ENCODE data around the gene CRIM1.

Gene CRIM1

DNA sequence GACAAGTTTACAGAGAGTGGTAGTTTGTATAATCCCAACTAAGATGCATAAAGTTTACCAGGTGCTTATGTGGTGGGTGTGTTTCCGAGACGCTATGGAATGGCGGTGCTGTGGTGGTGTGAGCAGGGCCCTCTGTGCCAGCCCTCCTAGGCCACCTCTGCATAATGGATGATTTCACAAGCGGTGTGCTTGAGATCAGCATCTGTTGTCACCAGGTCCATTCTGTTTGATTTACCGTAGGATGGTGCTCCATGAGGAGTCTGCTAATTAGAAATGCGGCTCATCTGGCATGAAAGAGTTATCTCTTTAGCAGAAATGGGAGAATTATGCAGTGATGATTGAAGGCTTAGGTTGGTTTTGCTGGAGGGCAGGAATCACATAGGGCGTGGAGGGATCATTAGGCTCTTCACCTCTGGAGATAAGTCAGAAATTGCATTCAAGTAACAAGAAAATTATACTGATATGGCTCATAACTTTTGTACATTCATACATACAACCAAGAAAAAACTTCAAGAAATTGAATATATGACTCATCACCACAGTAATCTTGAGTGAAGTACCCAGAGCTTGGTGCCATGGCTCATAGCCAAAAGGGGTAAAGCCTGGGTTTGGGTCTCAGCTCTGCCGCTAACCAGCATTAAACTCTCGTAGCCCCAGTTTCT, 41.4 kb downstream of the CRIM1 start:
- DNase-seq (ENCODE audit: low spot score) = no peak

DNA sequence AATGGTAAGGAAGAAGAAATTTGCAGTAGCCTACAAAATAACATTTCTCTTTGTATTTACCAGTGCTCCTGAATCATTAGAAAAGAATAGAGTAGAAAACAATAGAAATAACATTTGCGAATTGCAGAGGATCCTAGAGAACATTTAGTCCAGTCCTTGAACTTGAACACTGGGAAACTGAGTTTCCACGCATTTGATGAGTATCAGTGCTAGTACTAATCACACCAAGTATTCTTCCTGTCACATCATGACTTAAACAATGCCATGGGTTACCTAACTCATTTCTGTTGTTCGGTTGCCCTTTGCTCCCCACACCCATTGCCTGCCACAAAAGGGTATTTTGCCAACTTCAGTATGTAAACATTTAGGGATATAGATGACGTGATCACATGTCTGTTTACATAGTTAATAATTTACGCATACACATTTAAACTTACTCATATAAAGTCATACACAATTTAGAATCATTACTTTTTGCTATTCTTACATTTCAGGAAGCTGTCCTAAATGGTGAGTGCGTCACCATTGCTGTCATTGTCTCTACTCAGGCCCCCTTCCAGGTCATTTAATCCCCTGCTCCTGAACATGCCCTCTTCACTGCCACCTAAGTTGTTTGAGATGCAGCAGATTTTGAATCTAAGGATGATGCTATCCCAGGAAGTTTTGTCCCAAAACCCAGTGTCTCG, 42.3 kb downstream of the CRIM1 start:
- no peak for DNase-seq (ENCODE audit: low spot score)

DNA sequence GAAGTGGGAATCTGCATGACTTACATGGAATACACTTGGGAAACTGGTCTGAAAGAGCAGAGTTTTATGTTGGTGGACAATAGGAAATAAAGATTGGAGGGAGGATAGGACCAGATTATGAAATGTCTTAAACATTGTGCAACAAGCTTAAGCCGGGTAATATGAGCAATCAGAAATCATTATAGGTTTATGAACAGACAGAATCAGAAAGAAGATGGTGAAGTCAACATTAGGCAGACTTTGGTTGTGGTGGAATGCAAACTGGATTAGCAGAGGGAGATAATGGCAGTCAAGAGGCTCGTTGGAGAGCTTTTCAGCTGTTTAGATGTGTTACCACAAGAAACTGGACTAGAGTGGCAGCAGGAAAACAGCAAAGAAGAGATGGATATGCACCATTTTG, 43.5 kb downstream of the CRIM1 start:
- DNase-seq (ENCODE audit: low spot score) = no peak

DNA sequence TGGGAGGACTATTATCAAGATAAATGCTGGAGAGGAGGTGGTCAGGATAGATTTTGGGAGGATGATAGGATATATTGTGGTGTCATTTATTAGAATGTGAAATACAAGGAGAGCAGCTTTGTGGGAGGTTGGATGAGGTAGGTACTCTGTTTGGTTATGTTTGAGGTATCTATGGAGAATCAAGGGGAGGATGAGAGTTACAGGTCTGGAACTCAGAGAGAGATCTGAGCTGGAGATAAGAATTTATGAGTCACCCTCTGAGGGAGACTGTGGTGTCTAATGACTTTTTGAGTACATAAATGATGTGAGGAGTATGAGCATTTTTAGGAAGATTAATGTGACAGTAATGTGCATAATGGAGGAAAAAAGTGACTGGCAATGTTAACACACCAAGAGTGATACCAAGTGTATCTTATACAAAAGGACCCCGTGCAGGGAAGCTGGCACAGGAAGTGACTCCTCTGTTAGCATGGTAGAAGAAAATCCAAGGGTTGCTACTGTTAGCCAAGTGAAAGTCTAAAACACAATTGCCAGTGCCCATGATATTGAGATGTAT, 48.2 kb downstream of the CRIM1 start:
- no peak for DNase-seq (ENCODE audit: low spot score)

DNA sequence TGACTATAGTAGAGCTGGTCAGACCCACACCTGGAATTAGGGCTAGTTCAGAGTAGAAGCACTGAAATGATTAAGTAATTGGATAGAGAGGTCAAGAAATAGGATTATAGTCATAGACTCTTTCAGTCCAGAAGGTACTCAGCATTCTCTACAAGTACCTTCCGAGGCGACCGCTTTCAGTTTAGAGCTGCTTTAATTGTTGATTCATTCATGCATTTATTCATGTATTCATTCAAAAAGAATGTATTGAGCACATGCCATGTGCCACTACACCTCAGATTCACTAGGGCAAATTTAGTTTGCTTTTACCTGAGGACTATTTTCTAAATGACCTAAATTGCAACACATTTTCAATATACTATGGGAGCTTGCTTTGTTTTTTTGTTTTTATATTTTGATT, 48.7 kb downstream of the CRIM1 start:
- no peak for DNase-seq (ENCODE audit: low spot score)

DNA sequence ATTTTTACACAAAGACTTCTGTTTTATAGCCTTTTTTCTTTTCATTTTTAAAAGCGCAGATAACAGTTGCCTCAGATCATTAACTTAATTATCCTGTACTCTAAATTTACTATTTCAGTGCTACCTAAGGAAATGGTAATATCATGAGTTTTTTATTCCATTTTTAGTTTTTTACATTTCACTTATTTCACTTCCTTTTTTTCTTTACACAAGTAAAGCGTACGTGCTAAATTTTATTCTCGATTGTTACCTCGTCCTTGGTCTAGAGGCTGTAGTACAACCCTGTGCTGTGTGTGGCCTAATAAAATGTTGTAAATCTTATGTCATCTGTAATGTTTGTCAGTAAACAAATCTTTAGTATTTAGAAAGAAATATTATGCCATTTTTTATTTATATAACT, 49.2 kb downstream of the CRIM1 start:
- DNase-seq (ENCODE audit: low spot score) = no peak

DNA sequence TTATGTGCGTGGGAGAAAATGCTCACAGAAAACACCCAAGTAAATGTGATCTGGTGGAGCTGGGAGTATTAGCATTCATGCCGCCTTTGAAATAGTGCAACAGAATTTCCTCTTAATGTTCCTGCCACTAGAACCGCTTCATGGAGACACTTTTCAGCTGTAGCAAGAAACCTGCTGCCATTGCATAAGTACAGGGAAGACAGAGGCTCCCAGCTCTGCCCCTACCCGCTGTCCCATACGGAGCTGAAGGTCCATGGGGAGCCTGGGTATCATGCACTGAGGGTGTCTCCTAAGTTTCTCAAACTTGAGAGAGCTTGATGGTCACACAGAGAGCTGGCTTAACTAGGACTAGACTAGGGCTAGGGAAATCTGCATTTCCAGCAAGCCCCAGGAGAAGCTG, 49.6 kb downstream of the CRIM1 start:
- DNase-seq (ENCODE audit: low spot score) = no peak

DNA sequence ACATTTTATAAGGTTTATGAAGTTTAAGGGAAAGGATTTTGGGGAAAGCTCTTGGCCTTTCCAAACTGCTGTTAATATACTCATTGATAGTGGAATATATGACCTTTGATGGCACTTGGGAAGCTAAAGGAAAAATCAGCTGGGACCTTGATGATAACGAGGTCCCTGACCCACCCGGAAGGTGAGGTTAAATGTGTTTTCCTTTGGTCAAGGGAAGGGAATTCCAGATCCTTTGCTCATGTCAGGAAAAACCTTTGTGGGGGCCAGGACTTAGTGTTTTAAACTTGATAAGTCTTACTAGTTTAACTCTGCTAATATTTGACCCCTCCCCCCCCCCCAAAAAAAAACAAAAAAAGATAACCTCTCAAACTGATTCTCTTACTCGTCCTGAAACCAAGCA, 50.7 kb downstream of the CRIM1 start:
- DNase-seq (ENCODE audit: low spot score) = no peak

DNA sequence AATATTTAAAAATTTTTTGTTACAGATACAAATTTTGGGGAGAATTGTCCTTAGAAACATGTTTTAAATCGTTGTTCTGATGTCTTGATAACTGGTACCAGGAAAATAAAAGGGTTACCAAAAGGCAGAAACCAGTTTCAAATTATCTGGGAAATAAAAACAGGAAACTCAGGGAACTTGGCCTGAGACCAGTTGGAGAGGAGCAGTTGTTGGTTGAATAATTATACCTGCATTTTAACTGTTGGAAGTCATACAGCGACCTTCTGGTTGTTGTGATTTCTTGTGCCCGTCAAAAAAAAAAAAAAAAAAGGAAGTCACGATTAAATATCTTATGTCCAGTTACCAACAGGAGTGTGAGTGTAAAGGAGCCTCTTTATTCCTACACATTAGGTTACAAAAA, 51.8 kb downstream of the CRIM1 start:
- no peak for DNase-seq (ENCODE audit: low spot score)

DNA sequence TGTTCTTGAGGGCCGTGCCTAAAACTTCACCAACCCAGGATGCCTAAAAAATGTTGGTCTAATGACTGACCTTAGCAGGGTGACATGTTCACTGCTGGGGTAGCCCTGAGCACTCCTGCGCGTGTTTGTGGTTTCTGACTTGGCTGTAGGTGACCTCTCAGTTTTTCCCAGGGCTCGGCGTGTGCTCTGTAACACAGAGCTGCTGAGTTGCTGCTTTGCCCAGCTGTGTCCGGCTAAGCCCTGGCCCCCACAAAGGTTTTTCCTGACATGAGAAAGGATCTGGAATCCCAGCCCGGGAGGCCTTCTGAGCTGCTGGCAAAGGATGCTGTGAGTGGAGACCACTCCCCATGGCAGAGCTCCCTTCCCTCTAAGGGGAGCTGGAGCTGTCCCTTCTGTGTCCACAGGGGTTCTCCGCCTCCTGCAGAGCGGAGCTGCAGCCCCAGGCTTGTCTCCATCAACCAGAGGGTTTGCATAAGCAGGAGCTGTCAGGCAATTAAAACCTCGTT, 52.7 kb downstream of the CRIM1 start:
- no peak for DNase-seq (ENCODE audit: low spot score)

DNA sequence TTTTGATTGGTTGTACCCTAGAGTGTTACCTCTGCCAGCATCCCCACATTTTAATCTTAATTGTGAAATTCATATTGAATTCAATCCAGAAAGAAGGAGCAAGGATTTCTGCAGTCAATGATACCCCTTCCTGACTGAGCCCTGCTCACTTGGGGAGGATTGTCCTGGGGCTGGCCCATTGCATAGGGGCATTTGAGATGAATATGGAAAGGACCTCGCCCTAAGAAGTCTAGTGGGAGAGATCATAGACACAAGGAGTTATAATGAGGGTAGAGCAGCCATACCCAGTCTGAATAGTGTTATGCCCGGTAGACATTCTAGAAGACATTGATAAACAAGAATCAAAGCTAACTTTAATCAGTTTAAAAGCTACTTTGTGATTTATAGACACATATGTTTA, 53.8 kb downstream of the CRIM1 start:
- no peak for DNase-seq (ENCODE audit: low spot score)

DNA sequence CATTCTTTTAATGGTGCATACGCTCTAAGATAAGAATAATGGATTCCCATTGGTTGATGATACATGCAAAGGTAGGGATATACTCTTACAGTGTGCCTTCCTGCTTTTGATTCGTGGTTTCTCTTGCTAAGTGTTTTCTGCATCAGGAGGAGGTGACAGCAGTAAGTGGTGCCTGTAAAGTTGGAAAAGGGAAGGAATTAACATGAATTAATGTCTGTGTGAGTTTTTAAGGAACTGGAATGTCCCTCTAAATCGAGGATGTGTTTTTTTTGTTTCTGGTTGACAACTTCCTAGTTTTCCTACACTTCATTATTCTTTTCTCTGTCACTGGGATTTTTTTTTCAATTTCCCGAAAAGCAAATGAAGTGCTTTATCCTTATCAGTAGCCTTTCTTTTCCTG, 54.4 kb downstream of the CRIM1 start:
- DNase-seq (ENCODE audit: low spot score) = no peak

DNA sequence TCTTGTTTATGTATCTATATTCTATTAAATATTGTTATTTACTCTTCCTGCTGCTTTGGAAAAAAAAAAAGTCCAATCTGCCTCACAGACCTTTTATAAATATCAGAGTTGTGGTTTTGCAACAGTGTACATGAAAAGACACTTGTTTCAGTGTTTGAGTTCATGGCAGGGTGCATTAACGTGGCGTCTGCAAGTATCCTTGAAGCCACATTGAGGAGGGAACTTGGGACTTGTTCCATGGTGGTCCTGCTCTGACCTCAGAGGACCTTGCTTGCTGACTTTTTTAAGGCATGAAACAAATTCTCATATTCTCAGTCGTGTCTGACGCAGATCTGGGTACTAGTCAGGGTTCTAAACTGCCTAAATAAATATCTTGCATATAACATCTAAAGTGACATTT, 55.1 kb downstream of the CRIM1 start:
- DNase-seq (ENCODE audit: low spot score) = no peak

DNA sequence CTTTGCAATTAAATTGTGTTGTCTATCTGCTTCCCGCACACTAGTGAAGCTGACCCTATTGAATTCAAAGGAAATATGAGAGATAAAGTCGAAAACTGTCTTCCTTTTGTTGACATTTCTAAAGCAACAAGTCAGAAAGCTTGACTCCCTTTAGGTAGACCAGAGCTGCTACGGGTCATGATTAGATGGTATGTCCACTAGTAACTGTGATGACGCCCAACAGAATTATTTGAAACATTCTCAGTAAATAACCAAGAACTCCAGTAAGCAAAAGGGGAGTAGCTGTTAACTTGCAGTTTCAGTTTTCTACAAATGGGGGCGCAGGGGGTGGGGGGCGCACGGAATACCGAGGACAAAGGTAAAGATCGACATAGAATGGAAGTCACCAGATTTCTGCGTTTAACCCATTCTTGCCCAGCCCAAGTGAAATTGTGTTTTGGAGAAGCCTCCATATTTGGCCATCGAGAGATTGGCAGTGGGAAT, 56.4 kb downstream of the CRIM1 start:
- no peak for DNase-seq (ENCODE audit: low spot score)

DNA sequence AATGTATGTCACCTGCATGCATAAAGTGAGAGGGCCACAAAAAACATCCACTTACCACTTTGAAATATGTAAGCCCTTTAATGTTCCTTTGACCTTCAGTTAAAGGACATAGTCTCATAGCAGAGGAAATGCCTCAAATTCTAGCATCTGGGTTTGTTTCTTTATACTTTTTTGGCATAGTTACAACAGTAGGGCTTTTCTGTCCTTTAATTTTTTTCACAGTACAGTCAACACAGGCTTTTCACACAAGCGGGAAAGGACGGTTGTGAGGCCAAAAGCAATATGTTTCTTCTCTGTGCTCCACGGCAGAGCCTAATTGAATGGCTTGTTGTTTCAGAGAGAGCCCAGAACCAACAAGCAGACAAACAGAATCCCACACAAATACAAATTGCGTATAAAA, 57.6 kb downstream of the CRIM1 start:
- no peak for DNase-seq (ENCODE audit: low spot score)

DNA sequence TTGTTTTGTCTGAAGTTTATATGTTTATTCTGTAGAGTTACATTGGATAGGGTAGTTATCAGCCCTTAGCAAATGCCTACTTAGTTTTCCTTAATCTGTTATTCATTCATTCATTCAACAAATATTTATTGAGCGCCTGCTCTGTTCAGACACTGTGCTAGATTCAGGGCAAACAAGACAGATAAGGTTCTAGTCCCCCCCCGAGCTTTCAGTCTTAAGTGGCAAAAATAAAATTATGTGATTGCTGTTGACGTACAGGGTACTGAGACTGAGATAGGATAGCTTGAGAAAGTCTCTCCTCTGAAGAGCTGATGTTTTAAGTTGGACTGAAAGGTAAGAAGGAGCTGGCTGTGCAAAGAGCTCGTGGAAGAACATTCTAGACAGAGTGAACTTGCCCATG, 58.7 kb downstream of the CRIM1 start:
- DNase-seq (ENCODE audit: low spot score) = no peak

DNA sequence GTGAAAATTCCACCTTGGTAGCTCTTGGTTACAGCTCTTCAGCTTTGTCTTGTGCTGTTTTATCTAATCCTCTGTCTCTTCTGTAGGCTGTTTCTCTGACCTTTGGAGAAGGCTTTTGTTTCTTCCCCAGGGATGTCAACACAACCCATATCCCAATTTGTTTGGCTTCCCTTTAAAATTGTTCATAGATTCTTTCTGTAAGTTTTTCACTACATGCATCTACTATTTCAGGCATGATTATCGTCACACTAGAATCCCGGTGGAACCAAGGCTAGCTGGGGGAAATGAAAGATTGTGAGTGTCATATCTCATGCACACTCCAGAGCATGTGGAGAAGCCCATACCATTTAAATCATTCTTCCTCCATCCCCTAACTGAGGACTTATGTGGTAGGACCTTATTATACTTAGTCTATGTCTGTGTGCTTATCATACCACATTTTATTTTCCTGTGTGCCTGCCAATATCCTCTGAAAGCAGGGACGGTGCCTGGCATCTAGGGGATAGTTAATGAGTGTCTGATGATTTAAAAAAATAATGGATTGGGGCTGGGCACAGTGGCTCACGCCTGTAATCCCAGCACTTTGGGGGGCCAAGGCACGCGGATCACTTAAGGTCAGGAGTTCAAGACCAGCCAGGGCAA, 59.9 kb downstream of the CRIM1 start:
- no peak for DNase-seq (ENCODE audit: low spot score)

DNA sequence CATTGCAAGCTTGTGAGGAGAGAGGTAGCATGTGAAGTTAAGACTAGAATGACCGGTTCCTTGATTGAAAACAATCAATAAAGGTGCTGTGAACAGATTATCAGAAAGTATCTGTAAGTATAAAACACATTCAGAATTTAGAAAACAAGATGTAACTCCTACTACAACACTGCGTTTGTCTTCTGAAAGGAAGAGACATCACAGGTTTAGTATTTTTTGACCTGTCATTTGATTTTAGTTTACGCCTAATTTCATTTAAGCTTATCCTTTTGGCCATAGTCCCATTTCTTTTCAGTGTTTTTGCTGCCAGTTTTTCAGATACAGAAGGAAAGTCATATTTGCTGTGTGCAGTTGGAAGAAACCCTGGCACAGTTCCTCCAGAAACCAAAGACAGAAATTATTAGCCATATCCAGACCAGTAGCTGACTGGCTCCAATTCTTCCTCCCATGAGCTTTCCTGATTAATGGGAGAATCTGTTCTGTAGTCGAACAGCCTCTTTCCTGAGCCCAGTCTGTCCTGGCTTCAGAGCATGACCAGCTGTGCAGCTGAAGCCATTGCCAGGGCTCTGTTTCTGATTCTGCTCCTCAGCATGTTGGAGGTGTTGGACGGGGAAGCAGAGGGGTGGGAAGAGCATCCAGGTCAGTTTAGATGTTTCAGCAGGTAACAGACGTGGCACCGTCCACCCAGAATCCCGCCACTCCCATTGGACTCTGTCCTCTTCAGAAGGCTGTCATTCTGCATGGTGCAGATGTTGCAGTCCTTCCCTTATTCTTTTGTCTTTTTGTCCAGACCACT, 61.0 kb downstream of the CRIM1 start:
- DNase-seq (ENCODE audit: low spot score) = no peak

DNA sequence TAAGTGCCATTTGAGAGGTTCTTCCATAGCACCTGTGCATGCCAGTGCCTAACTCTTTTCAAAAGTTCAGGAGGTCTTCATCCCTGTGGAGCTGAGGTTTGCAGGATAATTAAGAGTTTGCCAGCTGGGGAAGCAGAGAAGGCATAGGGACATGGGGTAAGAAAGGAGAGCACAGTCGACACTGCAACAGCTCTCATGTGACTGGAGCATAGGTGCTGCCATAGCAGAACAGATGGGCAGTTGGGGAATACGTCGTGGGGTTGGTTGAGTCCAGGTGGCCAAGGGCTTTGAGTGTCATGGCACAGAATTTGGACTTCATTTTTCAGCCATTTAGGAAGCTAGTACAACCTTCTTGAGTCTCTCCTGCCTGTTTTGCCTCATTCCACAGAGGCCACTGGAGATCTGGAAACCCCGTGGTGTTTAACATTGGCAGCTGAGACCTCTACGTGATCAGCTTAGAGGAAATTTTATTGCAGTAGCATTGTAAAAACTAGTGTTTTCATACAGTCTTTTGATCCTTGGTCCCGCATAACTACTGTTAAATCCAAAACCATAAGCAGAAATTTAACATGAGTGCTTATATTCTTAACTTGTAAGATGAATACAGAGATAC, 65.1 kb downstream of the CRIM1 start:
- DNase-seq (ENCODE audit: low spot score) = no peak

DNA sequence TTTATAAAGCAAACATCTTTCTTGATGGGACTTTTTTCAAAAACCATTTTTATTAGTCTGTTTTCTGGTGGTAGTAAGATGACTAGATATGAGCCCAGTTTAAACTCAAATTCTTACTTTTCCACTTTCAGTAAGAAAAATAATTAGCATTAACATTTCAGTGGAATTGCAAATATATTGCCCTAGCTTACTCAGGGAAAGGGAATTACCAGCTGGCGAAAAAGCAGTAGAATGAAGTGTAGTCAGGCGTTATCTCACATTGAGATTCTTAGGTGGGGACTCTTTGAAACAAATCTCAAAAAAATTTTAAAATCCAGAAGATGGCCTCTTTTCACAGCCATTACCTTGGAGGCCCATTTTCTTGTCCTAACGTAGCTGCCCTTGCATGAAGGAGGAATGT, 65.8 kb downstream of the CRIM1 start:
- DNase-seq (ENCODE audit: low spot score) = no peak

DNA sequence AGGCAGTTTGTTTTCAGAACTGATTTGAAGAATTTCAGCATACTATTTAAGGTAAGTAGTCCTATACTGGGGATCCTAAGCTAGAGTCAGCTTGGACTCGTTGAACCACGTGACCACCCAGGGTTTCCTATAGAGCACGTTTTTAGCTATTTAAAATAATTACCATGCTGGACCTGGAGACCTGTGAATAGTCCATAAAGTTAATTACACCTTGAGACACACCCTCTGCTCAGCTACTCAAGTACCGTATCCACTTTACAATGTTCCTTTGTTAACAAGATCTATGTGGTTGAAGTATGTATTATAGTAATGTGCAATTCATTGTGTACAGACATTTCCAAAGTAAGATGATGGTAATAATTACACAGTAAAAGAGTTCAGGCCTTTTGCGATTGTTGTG, 67.6 kb downstream of the CRIM1 start:
- no peak for DNase-seq (ENCODE audit: low spot score)

DNA sequence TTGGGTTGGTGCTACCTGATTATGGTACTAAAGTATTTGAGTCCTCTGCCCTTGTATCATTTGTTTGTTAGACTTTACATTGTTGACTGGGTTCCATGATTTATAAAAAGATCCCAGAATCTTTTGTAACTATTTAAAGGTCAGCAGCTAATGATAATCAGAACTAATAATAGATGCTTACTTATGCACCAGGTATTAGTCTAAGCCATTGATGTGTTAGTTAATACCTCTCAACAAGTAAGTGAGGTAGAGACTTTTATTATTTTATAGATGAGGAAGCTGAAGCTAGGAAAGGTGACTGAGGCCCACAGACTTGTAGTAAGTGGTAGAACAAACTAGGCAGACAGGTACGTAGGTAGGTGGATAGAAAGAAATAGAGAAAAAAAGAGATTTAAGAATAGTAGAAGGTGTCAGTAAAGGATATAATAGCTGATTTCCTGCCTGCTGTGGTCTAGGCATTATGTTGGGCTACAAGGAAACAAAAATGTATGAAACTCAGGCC, 68.1 kb downstream of the CRIM1 start:
- no peak for DNase-seq (ENCODE audit: low spot score)

Measured in germinal center (tissue), 1 donor.